Measurements from ENCODE around the gene ARHGEF17.
A peak's percentile ranks its signal among the peaks of the same experiment; 100 is the strongest.

ARHGEF17 gene

DNA sequence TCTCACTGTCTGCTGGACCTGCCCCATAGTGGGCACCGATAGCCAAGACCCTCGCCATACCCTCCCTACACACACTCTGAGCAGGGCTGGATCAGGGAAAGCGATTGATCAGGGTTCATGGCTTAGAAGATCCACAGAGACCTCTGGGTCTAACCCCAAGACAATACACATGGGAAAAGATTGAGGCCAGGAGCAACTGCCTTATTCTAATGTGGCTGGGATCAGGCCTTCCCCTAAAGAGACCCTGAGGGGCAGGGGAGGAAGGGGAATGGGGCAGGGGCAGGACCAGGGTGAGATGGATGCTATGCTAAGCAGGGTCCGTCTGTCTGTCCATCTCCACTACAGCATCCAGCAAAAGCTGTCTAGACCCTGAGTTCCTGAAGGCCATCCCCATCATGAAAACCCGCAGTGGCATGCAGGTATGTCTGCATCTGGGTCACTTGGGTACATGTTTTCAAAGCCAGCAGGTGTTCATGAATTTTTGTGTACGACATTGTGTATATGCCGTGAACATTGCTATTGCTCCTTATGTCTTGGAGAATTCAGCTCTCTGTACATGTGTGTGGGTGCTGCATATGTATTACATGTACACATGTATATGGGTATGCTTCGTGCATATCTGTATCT, 52.8 kb downstream of the ARHGEF17 start:
- no peak for DNase-seq

DNA sequence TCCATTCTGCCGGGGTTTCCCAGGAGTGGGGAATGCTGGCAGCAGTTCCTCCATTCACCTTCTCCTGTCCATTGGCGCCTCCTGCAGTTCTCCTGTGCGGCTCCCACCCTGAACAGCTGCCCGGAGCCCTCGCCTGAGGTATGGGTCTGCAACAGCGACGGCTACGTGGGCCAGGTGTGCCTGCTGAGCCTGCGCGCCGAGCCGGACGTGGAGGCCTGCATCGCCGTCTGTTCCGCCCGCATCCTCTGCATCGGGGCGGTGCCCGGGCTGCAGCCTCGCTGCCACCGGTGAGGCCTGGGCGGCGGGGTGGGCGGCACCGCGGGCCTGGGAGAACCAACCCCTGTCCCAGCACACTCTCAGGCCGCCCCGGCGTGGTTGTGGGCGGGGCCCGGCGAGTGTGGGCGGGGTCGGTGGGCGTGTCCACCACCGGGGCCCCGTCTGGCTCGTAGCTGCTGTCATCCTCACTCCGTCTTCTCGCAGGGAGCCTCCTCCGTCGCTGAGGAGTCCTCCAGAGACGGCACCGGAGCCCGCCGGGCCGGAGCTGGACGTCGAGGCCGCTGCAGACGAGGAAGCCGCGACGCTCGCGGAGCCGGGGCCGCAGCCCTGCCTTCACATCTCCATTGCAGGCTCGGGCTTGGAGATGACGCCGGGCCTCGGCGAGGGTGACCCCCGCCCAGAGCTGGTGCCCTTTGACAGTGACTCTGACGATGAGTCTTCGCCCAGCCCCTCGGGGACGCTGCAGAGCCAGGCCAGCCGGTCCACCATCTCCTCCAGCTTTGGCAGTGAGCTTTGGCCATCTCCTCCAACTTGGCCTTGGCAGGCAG, 54.1 kb downstream of the ARHGEF17 start:
- no peak for DNase-seq

DNA sequence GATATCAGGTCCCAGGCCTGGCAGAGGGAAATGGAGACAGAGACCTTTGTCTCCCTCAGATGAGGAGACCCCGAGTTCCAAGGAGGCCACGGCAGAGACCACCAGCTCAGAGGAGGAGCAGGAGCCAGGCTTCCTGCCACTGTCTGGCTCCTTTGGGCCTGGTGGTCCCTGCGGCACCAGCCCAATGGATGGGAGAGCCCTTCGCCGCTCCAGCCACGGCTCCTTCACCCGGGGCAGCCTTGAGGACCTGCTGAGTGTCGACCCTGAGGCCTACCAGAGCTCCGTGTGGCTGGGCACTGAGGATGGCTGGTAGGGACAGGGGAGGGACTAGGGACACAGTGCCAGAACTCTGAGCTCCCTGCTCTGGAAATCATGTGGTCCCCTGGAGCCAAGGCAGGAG, 55.1 kb downstream of the ARHGEF17 start:
- DNase-seq: no peak

DNA sequence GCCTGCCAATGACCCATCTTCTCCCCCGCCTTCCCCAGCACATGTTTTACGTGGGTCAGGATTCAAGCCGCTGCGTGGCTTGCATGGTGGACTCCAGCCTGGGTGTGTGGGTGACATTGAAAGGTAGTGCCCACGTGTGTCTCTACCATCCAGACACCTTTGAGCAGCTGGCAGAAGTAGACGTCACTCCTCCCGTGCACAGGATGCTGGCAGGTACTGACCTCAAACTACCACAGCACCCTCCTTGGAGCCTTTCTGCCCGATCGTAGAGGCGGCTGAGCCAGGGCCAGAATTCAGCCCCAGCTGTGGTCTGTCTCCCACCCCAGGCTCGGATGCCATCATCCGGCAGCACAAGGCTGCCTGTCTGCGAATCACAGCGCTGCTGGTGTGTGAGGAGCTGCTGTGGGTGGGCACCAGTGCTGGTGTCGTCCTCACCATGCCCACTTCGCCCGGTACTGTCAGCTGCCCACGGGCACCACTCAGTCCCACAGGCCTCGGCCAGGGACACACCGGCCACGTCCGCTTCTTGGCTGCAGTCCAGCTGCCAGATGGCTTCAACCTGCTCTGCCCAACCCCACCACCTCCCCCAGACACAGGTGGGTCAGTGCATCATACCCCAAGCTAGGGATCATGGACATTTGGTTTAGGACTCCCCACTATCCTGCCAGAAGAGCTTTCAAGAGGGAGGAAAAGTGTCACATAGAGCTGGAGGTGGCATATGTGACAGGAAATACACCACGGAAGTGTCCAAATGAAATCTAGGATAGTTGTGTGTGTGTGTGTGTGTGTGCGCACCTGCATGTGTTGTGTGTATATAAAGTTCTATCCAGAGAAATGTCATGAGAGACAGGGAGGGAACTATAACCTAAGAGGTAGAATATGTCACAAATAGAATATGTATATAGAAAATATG, 57.5 kb downstream of the ARHGEF17 start:
- DNase-seq: no peak

GRCh38 chr11:73366265-73366610, 58.2 kb downstream of the ARHGEF17 start:
- no peak for DNase-seq

DNA sequence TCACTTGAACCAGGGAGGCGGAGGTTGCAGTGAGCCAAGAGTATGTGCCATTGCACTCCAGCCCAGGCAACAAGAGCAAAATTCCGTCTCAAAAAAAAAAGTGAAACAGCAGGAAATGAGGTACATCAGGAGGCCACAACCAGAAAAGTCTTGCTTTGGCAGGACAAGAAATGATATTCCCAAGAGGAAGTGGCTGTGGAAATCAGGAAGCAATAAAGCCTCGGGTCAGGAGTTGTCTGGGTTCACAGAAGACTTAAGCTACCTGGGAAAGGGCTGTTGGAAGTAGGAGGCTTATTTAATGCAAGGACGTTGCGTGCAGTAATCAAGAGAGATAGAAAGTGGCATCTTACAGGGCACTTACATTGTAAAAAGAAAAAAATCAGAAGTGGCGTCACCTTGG, 58.9 kb downstream of the ARHGEF17 start:
- DNase-seq: no peak

- DNase-seq: no peak
These were observed 59.5 kb downstream of the ARHGEF17 start for GRCh38 chr11:73367482-73368024.

GRCh38 chr11:73372375-73372993, 64.4 kb downstream of the ARHGEF17 start:
- DNase-seq: peak; percentile 15

DNA sequence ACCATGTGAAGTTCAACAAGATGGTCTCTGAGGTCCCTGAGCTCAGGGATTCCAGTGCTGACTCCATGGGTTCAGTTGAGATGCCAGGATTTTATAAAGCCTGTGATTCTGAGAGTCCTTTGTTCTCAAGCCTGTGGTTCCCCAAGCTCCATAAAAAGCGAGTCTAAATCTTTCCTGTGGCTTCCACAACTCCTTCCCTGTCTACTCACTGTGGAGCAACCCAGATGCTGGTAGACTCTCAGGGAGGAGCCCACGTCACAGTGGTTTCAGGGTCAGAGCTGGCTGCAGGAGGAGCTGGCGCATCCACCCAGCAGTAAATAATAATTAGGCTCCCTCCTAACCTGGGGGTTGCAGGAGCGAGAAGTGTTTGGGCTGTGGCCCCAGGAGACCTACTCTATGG, 66.1 kb downstream of the ARHGEF17 start:
- DNase-seq: no peak

- DNase-seq: no peak
These were observed 67.7 kb downstream of the ARHGEF17 start for GRCh38 chr11:73375830-73376159.

DNA sequence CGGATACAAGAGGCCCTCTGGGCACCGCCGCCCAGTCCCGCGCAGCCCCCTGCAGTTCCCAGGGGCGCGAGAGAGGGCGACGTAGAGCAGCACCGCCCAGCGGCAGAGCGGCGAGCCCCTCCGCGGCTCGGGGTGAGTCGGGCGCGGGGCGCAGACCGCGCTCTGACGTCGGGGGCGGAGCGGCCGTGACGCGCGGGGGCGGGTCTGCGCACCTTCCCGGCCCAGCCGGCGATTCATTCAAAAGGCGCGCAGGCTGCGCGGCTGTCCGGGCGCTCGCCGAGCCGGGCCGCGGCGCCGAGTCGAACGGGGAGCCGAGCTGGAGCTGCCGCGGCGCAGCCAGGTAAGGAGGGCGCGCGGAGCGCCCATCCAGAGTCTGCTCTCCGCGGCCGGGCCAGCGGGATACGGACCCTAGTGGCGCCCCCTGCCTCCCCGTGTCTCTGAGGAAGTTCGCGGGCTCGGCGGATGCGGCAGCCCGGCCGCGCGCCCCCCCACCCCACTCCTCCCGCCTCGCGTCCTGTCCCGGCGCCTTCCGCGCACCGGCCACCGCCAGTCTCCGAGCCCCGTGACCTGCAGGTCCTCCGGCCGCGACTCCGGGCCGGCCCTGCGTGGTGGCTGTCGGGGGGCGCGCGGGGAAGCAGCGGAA, 68.2 kb downstream of the ARHGEF17 start, which contains the start of gene RELT:
Gene RELT, plus strand, starts transcription at position 240 of the 643 bp plus-strand sequence. CDS start 12,738 bp downstream, outside the sequence.
- peak; percentile 92 for DNase-seq

DNA sequence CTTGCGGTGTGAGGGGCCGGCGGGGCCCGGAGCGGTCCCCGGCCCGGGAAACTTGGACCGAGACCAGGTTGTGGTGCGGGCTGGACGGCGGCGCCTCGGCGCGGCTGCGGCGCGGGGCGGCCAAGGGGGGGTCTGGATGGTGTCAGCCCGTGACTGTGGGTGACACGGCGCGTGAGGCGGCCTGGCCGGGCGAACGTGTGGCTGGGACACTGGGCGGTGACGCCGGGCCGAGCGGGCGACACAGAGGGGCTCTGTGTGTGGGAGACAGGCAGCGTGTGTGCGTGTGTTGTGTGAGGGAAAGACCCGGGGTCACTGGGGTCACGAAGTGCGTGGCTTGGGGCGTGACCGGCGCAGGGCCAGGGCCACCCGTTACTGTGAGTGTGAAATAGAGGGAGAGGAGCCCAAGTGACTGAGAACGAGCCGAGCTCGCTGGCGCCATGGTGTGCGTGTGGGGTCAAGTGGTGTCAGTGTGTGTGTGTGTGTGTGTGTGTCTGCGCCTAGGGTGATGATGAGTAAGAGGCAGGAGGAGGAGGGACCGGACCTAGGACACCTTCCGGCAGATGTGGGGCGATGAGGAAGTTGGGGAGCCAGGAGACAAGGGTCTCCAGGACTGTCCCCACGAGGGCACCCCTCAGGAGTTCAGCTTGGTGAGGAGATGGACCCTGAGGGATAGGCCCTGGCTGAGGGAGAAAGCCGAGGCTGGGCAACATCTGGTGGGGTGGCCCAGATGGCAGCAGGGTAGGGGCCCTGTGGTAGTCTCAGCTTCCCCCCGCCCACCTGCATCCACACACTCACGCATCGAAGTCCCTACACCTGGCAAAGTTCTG, 68.9 kb downstream of the ARHGEF17 start:
- peak; percentile 66 for DNase-seq

DNA sequence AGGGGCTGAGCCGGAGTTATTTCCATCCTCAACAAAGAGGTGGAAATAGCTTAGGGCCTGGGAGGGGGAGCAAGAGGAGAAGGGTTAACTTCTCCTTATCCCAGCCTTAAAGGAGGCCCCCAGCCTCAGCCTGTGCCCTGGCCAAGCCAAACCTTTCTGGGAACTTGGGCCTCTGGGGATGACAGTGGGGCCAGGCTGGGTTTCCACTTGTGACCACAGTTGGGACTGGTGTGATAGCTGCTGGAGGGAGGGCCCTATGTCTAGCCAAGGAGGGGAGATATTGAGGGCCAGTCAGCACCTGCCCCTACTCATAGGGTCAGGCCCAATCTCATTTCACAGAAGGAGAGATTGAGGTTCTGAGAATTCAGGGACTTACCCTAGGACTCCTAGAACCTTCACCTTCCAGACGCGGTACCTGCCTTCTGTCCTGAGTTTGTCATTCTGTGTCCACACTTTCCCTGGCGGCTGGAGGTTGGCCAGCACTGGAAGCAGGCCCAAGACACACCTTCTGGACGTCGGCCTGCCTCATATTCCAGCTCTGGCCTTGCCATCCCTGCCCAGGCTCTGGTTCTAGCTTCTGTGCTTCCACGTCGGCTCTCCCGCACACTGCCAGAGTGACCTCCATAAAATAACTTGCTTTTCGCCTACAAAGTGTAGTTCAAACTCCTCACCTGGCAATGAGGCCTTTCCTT, 71.3 kb downstream of the ARHGEF17 start:
- no peak for DNase-seq

GRCh38 chr11:73380331-73380730, 72.3 kb downstream of the ARHGEF17 start:
- no peak for DNase-seq

DNA sequence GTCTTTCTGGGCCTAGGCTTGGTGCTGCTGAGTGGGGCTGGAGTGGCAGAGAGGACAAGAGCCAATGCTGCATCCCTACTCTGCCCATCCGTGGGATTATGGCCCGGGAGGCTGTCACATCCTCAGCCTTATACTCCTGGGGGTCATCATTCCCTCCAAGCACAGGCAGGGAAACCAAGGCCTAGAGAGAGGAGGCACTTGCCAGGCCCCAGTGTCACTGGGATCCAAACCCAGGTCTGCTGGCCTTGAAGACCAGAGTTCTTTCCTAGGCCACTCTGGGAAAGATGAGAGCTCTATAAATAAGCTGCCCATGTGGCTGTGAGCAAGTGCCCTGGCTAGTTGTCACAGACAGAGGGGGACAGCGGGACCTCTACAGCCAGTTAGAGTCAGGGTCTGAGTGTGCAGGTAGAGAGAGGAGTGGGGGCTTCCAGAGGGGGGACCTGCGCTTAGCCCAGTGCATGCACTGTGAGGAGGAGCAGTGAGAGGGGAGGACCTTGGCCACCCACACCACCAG, 72.9 kb downstream of the ARHGEF17 start:
- no peak for DNase-seq

- DNase-seq: no peak
These were observed 73.5 kb downstream of the ARHGEF17 start for GRCh38 chr11:73381589-73381988.

GRCh38 chr11:73382183-73382582, 74.1 kb downstream of the ARHGEF17 start:
- DNase-seq: no peak

GRCh38 chr11:73382747-73383146, 74.7 kb downstream of the ARHGEF17 start:
- DNase-seq: no peak

DNA sequence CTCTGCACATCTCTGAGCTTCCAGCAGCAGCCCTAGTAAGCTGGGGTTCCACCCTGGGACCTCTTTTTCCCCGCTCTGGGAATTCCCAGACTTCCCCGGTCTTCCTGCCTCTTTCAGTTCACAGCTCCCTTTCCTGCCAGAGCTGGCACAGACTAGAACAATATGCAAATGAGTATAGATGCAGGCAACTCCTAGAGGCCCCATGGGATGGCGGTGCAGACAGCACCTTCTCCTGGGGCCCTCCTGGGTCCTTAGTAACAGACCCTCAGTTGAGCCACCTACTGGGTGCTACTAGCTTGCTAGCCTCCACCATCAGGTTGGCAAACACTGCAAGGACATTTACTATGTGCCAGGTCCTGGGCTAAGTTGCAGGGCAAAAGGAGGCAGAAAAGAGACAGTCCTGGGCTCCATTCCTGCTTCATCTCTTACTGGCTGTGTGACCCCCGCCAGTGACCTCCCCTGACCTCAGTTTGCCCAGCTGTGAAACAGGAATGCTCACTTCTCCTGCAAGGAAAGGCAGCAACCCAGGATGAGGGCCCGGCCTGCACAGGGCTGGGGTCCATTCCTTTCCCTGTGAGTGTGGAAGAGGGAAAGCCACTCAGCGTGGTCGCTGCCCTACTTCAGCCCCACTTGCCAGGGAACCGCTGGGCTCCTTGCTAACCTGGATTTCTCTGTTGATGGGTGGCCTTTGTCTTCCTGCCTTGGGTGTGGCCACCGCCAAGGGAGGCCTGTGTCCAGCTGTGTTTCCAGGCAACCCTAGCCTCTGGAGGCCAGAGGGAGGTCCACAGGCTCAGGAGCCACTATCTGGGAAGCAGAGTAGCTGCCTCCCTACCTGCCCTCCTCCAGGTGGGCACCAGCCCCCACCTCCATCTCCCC, 75.4 kb downstream of the ARHGEF17 start:
- no peak for DNase-seq

GRCh38 chr11:73384125-73384441, 76.0 kb downstream of the ARHGEF17 start:
- DNase-seq: no peak
